GM18526 (cell line): Measurements from ENCODE around the gene TBC1D5.

Source experiments
- POLR2A ChIP-seq: IDR thresholded peaks from 3 replicates; pipeline ENCODE4 v1.6.1; 2011; ENCODE audit not compliant: insufficient read length; ENCODE audit errors: extremely low read depth

Gene TBC1D5

GRCh38 chr3:17539436-17539835, 203.0 kb downstream of the TBC1D5 start:
- no peak for TF ChIP-seq POLR2A

DNA sequence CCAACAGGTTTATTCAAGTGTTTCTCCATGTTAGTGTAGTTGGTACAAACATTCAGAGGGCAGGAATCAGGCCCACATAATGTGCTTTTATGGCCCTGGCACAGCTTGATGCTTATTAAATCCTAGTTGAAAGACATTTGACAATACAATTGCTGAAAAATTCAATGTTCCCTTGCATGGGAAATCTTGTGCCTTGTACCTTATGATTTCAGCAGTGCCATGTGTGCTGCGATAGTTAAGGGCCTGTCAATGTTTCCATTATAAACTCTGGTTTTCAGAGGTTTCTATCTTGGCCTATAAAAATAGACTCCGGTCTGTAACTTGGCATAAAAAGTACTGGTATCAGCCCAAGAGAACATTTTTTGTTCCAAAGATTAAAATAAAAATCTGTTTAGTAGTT, 207.2 kb downstream of the TBC1D5 start:
- TF ChIP-seq POLR2A: no peak

DNA sequence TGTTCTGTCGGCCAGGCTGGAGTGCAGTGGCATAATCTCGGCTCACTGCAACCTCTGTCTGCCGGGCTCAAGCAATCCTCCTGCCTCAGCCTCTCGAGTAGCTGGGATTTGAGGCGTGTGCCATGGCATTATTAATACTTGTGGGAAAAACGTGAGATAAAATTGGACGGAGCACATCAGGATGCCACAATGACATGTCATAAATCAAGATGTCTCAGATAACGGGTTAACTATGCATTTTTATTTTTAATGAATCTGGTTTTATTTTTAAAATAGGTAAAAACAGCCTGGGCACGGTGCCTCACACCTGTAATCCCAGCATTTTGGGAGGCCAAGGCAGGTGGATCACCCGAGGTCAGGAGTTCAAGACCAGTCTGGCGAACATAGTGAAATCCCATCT, 212.8 kb downstream of the TBC1D5 start:
- TF ChIP-seq POLR2A: no peak

GRCh38 chr3:17518189-17519059, 224.0 kb downstream of the TBC1D5 start:
- TF ChIP-seq POLR2A: no peak

- TF ChIP-seq POLR2A: no peak
These were observed 226.8 kb downstream of the TBC1D5 start for GRCh38 chr3:17515445-17516234.

- TF ChIP-seq POLR2A: no peak
These were observed 227.8 kb downstream of the TBC1D5 start for GRCh38 chr3:17514597-17514996.

DNA sequence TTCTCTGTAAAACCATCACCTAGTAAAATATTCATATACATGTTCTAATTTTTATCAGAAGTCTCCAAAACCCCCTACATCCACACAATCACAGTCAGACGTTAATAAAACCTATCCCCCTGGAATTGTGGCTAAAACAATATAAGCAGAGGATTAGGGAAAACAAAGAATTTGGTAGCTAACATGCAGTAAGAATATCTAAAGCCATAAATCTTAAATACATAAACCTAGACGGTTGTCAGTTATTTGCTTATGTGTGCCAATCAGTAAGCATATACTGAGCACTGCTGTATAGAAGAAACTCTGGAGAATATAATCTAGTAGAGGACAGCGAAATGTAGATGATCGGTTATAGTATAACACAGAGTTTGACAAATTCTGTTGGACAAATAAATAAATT, 232.2 kb downstream of the TBC1D5 start:
- TF ChIP-seq POLR2A: no peak

DNA sequence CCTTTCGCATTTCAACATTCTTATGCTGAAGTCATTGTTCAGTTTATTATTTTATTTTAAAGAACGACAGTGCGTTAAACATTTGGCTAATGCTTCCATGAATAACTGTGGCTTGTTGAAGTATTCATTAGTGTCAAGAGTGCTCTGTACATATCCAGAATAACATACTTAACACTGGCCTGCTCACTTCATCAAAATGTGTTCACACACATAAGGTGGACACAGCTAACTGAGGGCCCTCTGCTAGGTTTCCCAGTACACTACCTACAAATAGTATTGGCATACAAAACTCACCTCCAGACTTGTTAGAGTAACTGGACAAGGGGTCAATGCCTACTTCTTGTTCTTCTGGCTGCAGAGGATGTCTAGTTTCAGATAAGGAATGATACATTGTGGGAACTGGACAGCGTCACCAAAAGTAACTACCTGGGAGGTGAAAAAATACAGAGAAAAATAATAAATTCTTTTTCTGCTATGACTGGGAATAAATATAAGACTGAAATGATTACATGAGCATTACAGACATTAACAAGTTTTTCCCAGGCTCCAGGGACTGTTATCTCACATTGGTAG, 234.2 kb downstream of the TBC1D5 start:
- TF ChIP-seq POLR2A: no peak

GRCh38 chr3:17507480-17507879, 235.0 kb downstream of the TBC1D5 start:
- no peak for TF ChIP-seq POLR2A

DNA sequence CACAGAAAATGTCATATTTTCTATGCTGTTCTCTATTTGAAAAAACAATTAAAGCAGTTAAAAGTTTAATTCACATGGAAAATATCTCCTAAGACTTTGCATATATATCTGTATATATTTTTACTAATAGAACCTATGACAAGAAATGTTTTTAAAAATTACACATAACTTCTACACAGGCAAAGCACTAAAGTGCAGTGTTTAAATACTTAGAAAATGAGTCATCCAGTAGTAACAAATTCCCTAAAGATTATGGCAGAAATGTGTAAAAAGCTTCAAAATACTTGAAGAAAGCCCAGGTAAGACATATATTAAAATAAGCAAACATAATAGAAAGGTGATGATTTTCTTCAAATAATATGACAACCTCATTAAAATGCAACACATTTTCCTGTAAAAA, 236.6 kb downstream of the TBC1D5 start:
- no peak for TF ChIP-seq POLR2A

- TF ChIP-seq POLR2A: no peak
These were observed 240.7 kb downstream of the TBC1D5 start for GRCh38 chr3:17501745-17502144.

GRCh38 chr3:17500618-17501017, 241.8 kb downstream of the TBC1D5 start:
- no peak for TF ChIP-seq POLR2A

- no peak for TF ChIP-seq POLR2A
These were observed 248.2 kb downstream of the TBC1D5 start for GRCh38 chr3:17494117-17494809.

DNA sequence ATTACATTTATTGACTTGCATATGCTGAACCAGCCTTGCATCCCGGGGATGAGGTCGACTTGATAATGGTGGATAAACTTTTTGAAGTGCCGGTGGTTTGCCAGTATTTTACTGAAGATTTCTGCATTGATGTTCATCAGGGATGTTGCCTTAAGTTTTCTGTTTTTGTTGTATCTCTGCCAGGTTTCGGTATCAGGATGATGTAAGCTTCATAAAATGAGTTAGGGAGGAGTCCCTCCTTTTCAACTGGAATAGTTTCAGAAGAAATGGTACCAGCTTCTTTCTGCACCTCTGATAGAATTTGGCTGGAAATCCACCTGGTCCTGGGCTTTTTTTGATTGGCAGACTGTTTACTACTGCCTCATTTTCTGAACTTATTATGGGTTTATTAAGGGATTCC, 250.8 kb downstream of the TBC1D5 start:
- TF ChIP-seq POLR2A: no peak

- no peak for TF ChIP-seq POLR2A
These were observed 253.3 kb downstream of the TBC1D5 start for GRCh38 chr3:17489139-17489538.
